Hepatocyte (in vitro differentiated cells): ENCODE measurements around the gene LRRFIP1.

Source experiments
- CTCF ChIP-seq: fragments of 200-600 bp; sonication (generic); IDR thresholded peaks from 2 replicates; pipeline ENCODE4 v1.5.1; 2016; ENCODE audit warnings: antibody characterized with exemption, mild to moderate bottlenecking; ENCODE audit not compliant: poor library complexity
- EZH2 ChIP-seq: fragments of 200-600 bp; sonication (generic); IDR thresholded peaks from 2 replicates; pipeline ENCODE4 v1.6.1; 2016; ENCODE audit warnings: antibody characterized with exemption, mild to moderate bottlenecking, borderline replicate concordance
- EZH2phosphoT487 ChIP-seq: fragments of 200-600 bp; sonication (generic); IDR thresholded peaks from one replicate; pipeline ENCODE4 v1.6.1; 2018; ENCODE audit warnings: antibody characterized with exemption, mild to moderate bottlenecking, low read depth, moderate library complexity; ENCODE audit not compliant: unreplicated experiment, severe bottlenecking

- TF ChIP-seq EZH2 (no peak), CTCF (no peak), EZH2phosphoT487 (no peak)
Observed at GRCh38 chr2:237618449-237618848, 8.9 kb upstream of the LRRFIP1 start.
